ENCODE data around the gene CUTC. TPM values are rescaled to one million over a fixed set of nuclear protein-coding genes. Genes with fewer than 3 reads are reported as not detected.
"Not testable (repeated sequence)": the region's sequence is repeated elsewhere in the genome, so short reads cannot be mapped to it uniquely, and the experiment has no call there.

The CUTC gene
- total RNA-seq, 5 donors from 2014 or later (not counting 1 experiment from before 2014, with no cell fraction given) = 21.0 to 32.1 (median 29.3) TPM

DNA sequence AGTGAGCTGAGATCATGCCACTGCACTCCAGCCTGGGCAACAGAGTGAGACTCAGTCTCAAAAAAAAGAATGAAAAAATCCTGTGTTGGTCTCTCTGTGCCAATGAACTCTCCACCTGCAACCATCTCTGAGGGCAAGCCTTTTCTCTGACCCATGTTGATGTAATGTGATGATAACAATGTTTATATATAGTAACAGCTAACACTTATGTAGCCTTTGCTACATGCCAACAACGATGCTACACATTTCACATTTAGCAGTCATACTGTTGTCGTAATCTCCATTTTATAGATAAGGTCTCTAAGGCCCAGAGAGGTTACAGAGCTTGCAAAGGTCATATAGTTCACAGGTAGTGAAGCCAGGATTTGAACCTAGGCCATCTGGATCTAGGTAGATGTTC lies 11.6 kb upstream of the CUTC start:
- no peaks in the 10 kb centered on the region for H3K27me3 Mint-ChIP-seq
- no peak overlapping the region for H3K27ac Mint-ChIP-seq
- H3K4me1 Mint-ChIP-seq = peaks cover 0 to 5% (median 0%) of the 10 kb centered on the region in 3 donors
- H3K4me3 Mint-ChIP-seq = no peak overlapping the region
- H3K27ac ChIP-seq (ENCODE audit: low read length) = no peak overlapping the region
- H3K9me3 Mint-ChIP-seq = no peaks in the 10 kb centered on the region
- no peak overlapping the region for H3K4me3 ChIP-seq (ENCODE audit: control insufficient read depth in 1 of 2, extremely low read depth in 1 of 2, low read length in 1 of 2)
- POLR2A ChIA-PET = no interaction called here
- ATAC-seq (replicated peaks in 1 of 4) = no peak
- H3K36me3 ChIP-seq (ENCODE audit: control insufficient read depth in 2 of 2, extremely low read depth in 1 of 2, insufficient read depth in 1 of 2, low read length in 1 of 2) = peaks cover 0 to 74% of the 10 kb centered on the region in 2 donors
- WGBS (ENCODE audit: insufficient coverage) = no CpG with 5 or more reads among the region's 2 CpGs
- H3K9me3 ChIP-seq = no peaks in the 10 kb centered on the region
- H3K36me3 Mint-ChIP-seq = peaks cover 60% of the 10 kb centered on the region
- H3K4me1 ChIP-seq (ENCODE audit: control insufficient read depth in 1 of 2, extremely low read depth in 1 of 2, insufficient read depth in 2 of 2, low read length in 2 of 2) = no peaks in the 10 kb centered on the region
- H3K27me3 ChIP-seq (replicated peaks in 1 of 2; ENCODE audit: control insufficient read depth in 2 of 2, extremely low read depth in 1 of 2, insufficient read depth in 2 of 2, low read length in 1 of 2) = no peaks in the 10 kb centered on the region
- CTCF ChIA-PET = interaction anchor here in 1 of 2 donors (1.9 kb wide), 1 partner anchor 10 kb away, joined by 4 read pairs; no protein-coding TSS in a partner anchor
- no peak for DNase-seq

- no peak overlapping the region for H3K4me3 ChIP-seq (ENCODE audit: control insufficient read depth in 1 of 2, extremely low read depth in 1 of 2, low read length in 1 of 2)
- ChIA-PET CTCF (interaction anchor here (0.5 to 1.5 kb wide), 3 partner anchors 9 to 294 kb away, joined by 3 to 4 read pairs (median 3); no protein-coding TSS in a partner anchor), POLR2A (interaction anchor here in 1 of 2 donors (0.6 kb wide), 1 partner anchor 66 kb away, joined by 4 read pairs; no protein-coding TSS in a partner anchor)
- DNase-seq (no peak), ATAC-seq (replicated peaks in 1 of 4) (no peak)
- Mint-ChIP-seq H3K36me3 (peaks cover 26% of the 10 kb centered on the region), H3K9me3 (no peaks in the 10 kb centered on the region), H3K4me1 (peaks cover 33 to 41% (median 38%) of the 10 kb centered on the region in 3 donors), H3K27me3 (no peaks in the 10 kb centered on the region), H3K4me3 (no peak overlapping the region), H3K27ac (no peak overlapping the region)
- peaks cover 0 to 24% of the 10 kb centered on the region in 2 donors for H3K36me3 ChIP-seq (ENCODE audit: control insufficient read depth in 2 of 2, extremely low read depth in 1 of 2, insufficient read depth in 1 of 2, low read length in 1 of 2)
- H3K9me3 ChIP-seq = no peaks in the 10 kb centered on the region
- H3K27ac ChIP-seq (ENCODE audit: low read length) = no peak overlapping the region
- H3K27me3 ChIP-seq (replicated peaks in 1 of 2; ENCODE audit: control insufficient read depth in 2 of 2, extremely low read depth in 1 of 2, insufficient read depth in 2 of 2, low read length in 1 of 2) = no peaks in the 10 kb centered on the region
- 100% methylated on average over 1 of the region's 1 CpG for WGBS (ENCODE audit: insufficient coverage)
- H3K4me1 ChIP-seq (ENCODE audit: control insufficient read depth in 1 of 2, extremely low read depth in 1 of 2, insufficient read depth in 2 of 2, low read length in 2 of 2) = peaks cover 17 to 22% of the 10 kb centered on the region in 2 experiments
Measured at GRCh38 chr10:99730026-99730425, 2.0 kb upstream of the CUTC start.

GRCh38 chr10:99731306-99732032 lies 565 bp upstream of the CUTC start:
- H3K27me3 ChIP-seq (replicated peaks in 1 of 2; ENCODE audit: control insufficient read depth in 2 of 2, extremely low read depth in 1 of 2, insufficient read depth in 2 of 2, low read length in 1 of 2) = no peaks in the 10 kb centered on the region
- H3K36me3 ChIP-seq (ENCODE audit: control insufficient read depth in 2 of 2, extremely low read depth in 1 of 2, insufficient read depth in 1 of 2, low read length in 1 of 2) = peaks cover 0 to 19% of the 10 kb centered on the region in 2 donors
- WGBS (ENCODE audit: insufficient coverage) = 0% methylated on average over 12 of the region's 16 CpGs
- H3K4me1 ChIP-seq (ENCODE audit: control insufficient read depth in 1 of 2, extremely low read depth in 1 of 2, insufficient read depth in 2 of 2, low read length in 2 of 2) = peaks cover 17 to 22% of the 10 kb centered on the region in 2 experiments
- no peaks in the 10 kb centered on the region for H3K9me3 ChIP-seq
- H3K4me3 ChIP-seq (ENCODE audit: control insufficient read depth in 1 of 2, extremely low read depth in 1 of 2, low read length in 1 of 2) = peak overlapping the region; percentile 75 to 85
- peaks cover 26% of the 10 kb centered on the region for H3K36me3 Mint-ChIP-seq
- peak overlapping the region; percentile 100 for H3K4me3 Mint-ChIP-seq
- peak overlapping the region; percentile 99 for H3K27ac Mint-ChIP-seq
- peak overlapping the region; percentile 79 for H3K27ac ChIP-seq (ENCODE audit: low read length)
- ChIA-PET CTCF (interaction anchor here in 1 of 2 donors (1.2 to 1.3 kb wide), 3 partner anchors 111 to 301 kb away, joined by 4 to 5 read pairs (median 5); partner anchors contain the start of genes GOT1 and SLC25A28), POLR2A (interaction anchor here (0.5 to 1.1 kb wide), 6 partner anchors 9 to 1596 kb away, joined by 3 to 5 read pairs (median 3); no protein-coding TSS in a partner anchor)
- no peaks in the 10 kb centered on the region for H3K27me3 Mint-ChIP-seq
- no peaks in the 10 kb centered on the region for H3K9me3 Mint-ChIP-seq
- DNase-seq (peak in 1 of 35 experiments; percentile 6), ATAC-seq (replicated peaks in 1 of 4) (no peak)
- H3K4me1 Mint-ChIP-seq = peaks cover 46 to 55% (median 51%) of the 10 kb centered on the region in 3 donors

DNA sequence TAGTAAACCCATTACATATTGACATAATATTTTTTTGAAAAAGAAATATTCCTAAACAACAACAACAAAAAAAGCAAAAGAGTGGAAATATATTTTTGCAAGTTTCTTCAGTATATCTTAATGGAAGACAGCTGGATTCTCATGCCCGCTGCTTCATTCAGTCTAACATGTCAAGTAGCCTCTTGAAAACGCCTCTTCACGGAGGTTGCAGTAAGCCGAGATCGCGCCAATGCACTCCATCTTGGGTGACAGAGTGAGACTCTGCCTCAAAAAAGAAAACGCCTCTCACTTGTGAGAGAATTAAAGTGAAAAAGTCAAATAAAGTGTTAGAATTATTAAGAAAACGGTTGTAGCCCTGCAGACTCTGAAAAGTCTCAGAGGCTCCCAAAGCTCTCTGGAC lies 1.3 kb downstream of the CUTC start:
- no peak for DNase-seq
- Mint-ChIP-seq H3K4me1 (peaks cover 51 to 64% (median 58%) of the 10 kb centered on the region in 3 donors), H3K27me3 (no peaks in the 10 kb centered on the region), H3K36me3 (peaks cover 25% of the 10 kb centered on the region), H3K27ac (no peak overlapping the region), H3K9me3 (no peaks in the 10 kb centered on the region), H3K4me3 (peak overlapping the region; percentile 69 to 100 (median 77))
- peaks cover 0 to 18% of the 10 kb centered on the region in 2 donors for H3K36me3 ChIP-seq (ENCODE audit: control insufficient read depth in 2 of 2, extremely low read depth in 1 of 2, insufficient read depth in 1 of 2, low read length in 1 of 2)
- H3K9me3 ChIP-seq = no peaks in the 10 kb centered on the region
- H3K4me3 ChIP-seq (ENCODE audit: control insufficient read depth in 1 of 2, extremely low read depth in 1 of 2, low read length in 1 of 2) = peak overlapping the region in 1 of 2 donors; percentile 75
- 96% methylated on average over 6 of the region's 8 CpGs for WGBS (ENCODE audit: insufficient coverage)
- peaks cover 17 to 22% of the 10 kb centered on the region in 2 experiments for H3K4me1 ChIP-seq (ENCODE audit: control insufficient read depth in 1 of 2, extremely low read depth in 1 of 2, insufficient read depth in 2 of 2, low read length in 2 of 2)
- no peak for ATAC-seq (replicated peaks in 1 of 4)
- POLR2A ChIA-PET = no interaction called here
- H3K27ac ChIP-seq (ENCODE audit: low read length) = no peak overlapping the region
- H3K27me3 ChIP-seq (replicated peaks in 1 of 2; ENCODE audit: control insufficient read depth in 2 of 2, extremely low read depth in 1 of 2, insufficient read depth in 2 of 2, low read length in 1 of 2) = no peaks in the 10 kb centered on the region
- CTCF ChIA-PET = interaction anchor here in 1 of 2 donors (1.8 kb wide), 1 partner anchor 10 kb away, joined by 4 read pairs; no protein-coding TSS in a partner anchor

- H3K4me1 Mint-ChIP-seq = peaks cover 53 to 60% (median 57%) of the 10 kb centered on the region in 3 donors
Measured at GRCh38 chr10:99734111-99734510, 2.1 kb downstream of the CUTC start.

GRCh38 chr10:99740260-99740659 lies 8.2 kb downstream of the CUTC start:
- no peak overlapping the region for H3K27ac ChIP-seq (ENCODE audit: low read length)
- no CpG with 5 or more reads among the region's 2 CpGs for WGBS (ENCODE audit: insufficient coverage)
- CTCF ChIA-PET = interaction anchor here in 1 of 2 donors (0.6 kb wide), 1 partner anchor 20 kb away, joined by 4 read pairs; no protein-coding TSS in a partner anchor
- Mint-ChIP-seq H3K4me3 (no peak overlapping the region), H3K9me3 (peaks cover 6 to 18% (median 9%) of the 10 kb centered on the region in 3 donors), H3K27ac (no peak overlapping the region), H3K36me3 (peaks cover 81% of the 10 kb centered on the region), H3K27me3 (no peaks in the 10 kb centered on the region), H3K4me1 (peaks cover 35 to 40% (median 38%) of the 10 kb centered on the region in 3 donors)
- POLR2A ChIA-PET = interaction anchor here in 1 of 2 donors (0.7 kb wide), 1 partner anchor 8 kb away, joined by 5 read pairs; the partner anchor contains the start of genes COX15 and CUTC
- no peak for ATAC-seq (replicated peaks in 1 of 4)
- H3K27me3 ChIP-seq (replicated peaks in 1 of 2; ENCODE audit: control insufficient read depth in 2 of 2, extremely low read depth in 1 of 2, insufficient read depth in 2 of 2, low read length in 1 of 2) = no peaks in the 10 kb centered on the region
- no peak for DNase-seq
- peaks cover 9% of the 10 kb centered on the region for H3K9me3 ChIP-seq
- peaks cover 0 to 2% of the 10 kb centered on the region in 2 experiments for H3K4me1 ChIP-seq (ENCODE audit: control insufficient read depth in 1 of 2, extremely low read depth in 1 of 2, insufficient read depth in 2 of 2, low read length in 2 of 2)
- H3K4me3 ChIP-seq (ENCODE audit: control insufficient read depth in 1 of 2, extremely low read depth in 1 of 2, low read length in 1 of 2) = no peak overlapping the region
- H3K36me3 ChIP-seq (ENCODE audit: control insufficient read depth in 2 of 2, extremely low read depth in 1 of 2, insufficient read depth in 1 of 2, low read length in 1 of 2) = peaks cover 9 to 70% of the 10 kb centered on the region in 2 donors

More at GRCh38 chr10:99734111-99734510, 2.1 kb downstream of the CUTC start:
- Histone ChIP-seq H3K36me3 (ENCODE audit: control insufficient read depth in 2 of 2, extremely low read depth in 1 of 2, insufficient read depth in 1 of 2, low read length in 1 of 2) (peaks cover 0 to 18% of the 10 kb centered on the region in 2 donors), H3K4me1 (ENCODE audit: control insufficient read depth in 1 of 2, extremely low read depth in 1 of 2, insufficient read depth in 2 of 2, low read length in 2 of 2) (peaks cover 17 to 22% of the 10 kb centered on the region in 2 experiments)
- H3K27me3 Mint-ChIP-seq; POLR2A ChIA-PET; H3K27ac ChIP-seq (ENCODE audit: low read length); H3K9me3 Mint-ChIP-seq; H3K9me3 ChIP-seq; DNase-seq; ATAC-seq (replicated peaks in 1 of 4); H3K27ac Mint-ChIP-seq; H3K27me3 ChIP-seq (replicated peaks in 1 of 2; ENCODE audit: control insufficient read depth in 2 of 2, extremely low read depth in 1 of 2, insufficient read depth in 2 of 2, low read length in 1 of 2); H3K4me3 ChIP-seq (ENCODE audit: control insufficient read depth in 1 of 2, extremely low read depth in 1 of 2, low read length in 1 of 2): not testable (repeated sequence)
- no CpG with 5 or more reads among the region's 10 CpGs for WGBS (ENCODE audit: insufficient coverage)
- CTCF ChIA-PET = interaction anchor here in 1 of 2 donors (0.7 kb wide), 1 partner anchor 298 kb away, joined by 4 read pairs; no protein-coding TSS in a partner anchor
- Mint-ChIP-seq H3K36me3 (peaks cover 28% of the 10 kb centered on the region), H3K4me3 (peak overlapping the region in 2 of 3 donors; percentile 69 to 100)

All from T-cell (primary cell).